H1 (cell line): ENCODE results near the gene ZNF280B. TPM values are rescaled to one million over a fixed set of nuclear protein-coding genes. Genes with fewer than 3 reads are reported as not detected.

Experiments used
- CTCF ChIA-PET: fragments of 300-600 bp; sonication (Branson Sonifier 250); formaldehyde crosslinking; loops from one replicate; lab custom pipeline; 2021; ENCODE audit not compliant: partially characterized antibody; lab: Charles Lee
- POLR2A ChIA-PET: fragments of 300-600 bp; sonication (Branson Sonifier 250); formaldehyde crosslinking; loops from one replicate; lab custom pipeline; 2021; ENCODE audit warnings: inconsistent platforms; ENCODE audit not compliant: partially characterized antibody; lab: Charles Lee
- DNase-seq, 2 experiments: peaks; one replicate each; pipeline versions ENCODE4 v3.0.0 to v3.0.0-alpha.2; 2010 to 2022; ENCODE audit warnings: low spot score in 2 of 2, low read depth in 1 of 2, mixed read lengths in 1 of 2
- FAIRE-seq: peaks from 2 replicates; lab custom pipeline; 2011; peaks lifted over from hg19 to GRCh38; lab: Jason Lieb, UNC
- H2AFZ ChIP-seq: 2 replicates; pipeline ENCODE4 v1.8.1; 2012; ENCODE audit warnings: low read length, inconsistent platforms
- H2AK5ac ChIP-seq: 2 replicates; pipeline ENCODE4 v1.6.1; 2013; ENCODE audit warnings: low read depth, low read length
- H2BK120ac ChIP-seq: replicated peaks from 2 replicates; pipeline ENCODE3; 2013; ENCODE audit warnings: low read depth, low read length, inconsistent platforms
- H2BK12ac ChIP-seq: 2 replicates; pipeline ENCODE4 v1.6.1; 2013; ENCODE audit warnings: low read depth, low read length
- H2BK15ac ChIP-seq: 2 replicates; pipeline ENCODE4 v1.6.1; 2013; ENCODE audit warnings: low read length
- H2BK20ac ChIP-seq: 2 replicates; pipeline ENCODE4 v1.6.1; 2013; ENCODE audit warnings: low read length
- H2BK5ac ChIP-seq: 2 replicates; pipeline ENCODE4 v1.6.1; 2013; ENCODE audit warnings: low read depth, low read length
- H3K14ac ChIP-seq: 2 replicates; pipeline ENCODE4 v1.6.1; 2013; ENCODE audit warnings: inconsistent platforms; ENCODE audit not compliant: insufficient read length
- H3K18ac ChIP-seq: 2 replicates; pipeline ENCODE4 v1.6.1; 2013; ENCODE audit warnings: low read length; ENCODE audit errors: extremely low read depth
- H3K23ac ChIP-seq: 2 replicates; pipeline ENCODE4 v1.6.1; 2013; ENCODE audit warnings: inconsistent platforms; ENCODE audit not compliant: insufficient read length
- H3K23me2 ChIP-seq: 2 replicates; pipeline ENCODE4 v1.6.1; 2013; ENCODE audit warnings: low read depth, low read length
- H3K27ac ChIP-seq: 2 replicates; pipeline ENCODE4 v1.6.1; 2011; ENCODE audit warnings: low read depth, low read length, inconsistent platforms
- H3K27me3 ChIP-seq, 4 experiments: replicated peaks in 1 of 4; 1 replicate in 1 of 4; 2 replicates in 3 of 4; pipeline versions ENCODE4 v1.6.1 to v1.8.1; 2011 to 2013; ENCODE audit warnings: low read length in 3 of 4, mild to moderate bottlenecking in 3 of 4, inconsistent platforms in 2 of 4, mixed read lengths in 2 of 4, moderate library complexity in 1 of 4; ENCODE audit not compliant: control insufficient read depth in 3 of 4, insufficient read depth in 3 of 4; ENCODE audit errors: extremely low read depth in 1 of 4
- H3K36me3 ChIP-seq, 4 experiments: 2 replicates each; pipeline versions ENCODE4 v1.6.1 to v1.8.1; 2011 to 2013; ENCODE audit warnings: mild to moderate bottlenecking in 4 of 4, low read length in 3 of 4, moderate library complexity in 2 of 4, control low read depth in 1 of 4, inconsistent platforms in 1 of 4; ENCODE audit not compliant: insufficient read depth in 4 of 4, control insufficient read depth in 2 of 4
- H3K4ac ChIP-seq: replicated peaks from 2 replicates; pipeline ENCODE3; 2013; ENCODE audit warnings: low read length, low read depth, mixed read lengths, inconsistent platforms; ENCODE audit not compliant: insufficient read length
- H3K4me1 ChIP-seq, 4 experiments: replicated peaks in 1 of 4; 1 replicate in 1 of 4; 2 replicates in 3 of 4; pipeline versions ENCODE4 v1.6.1 to v1.8.1; 2011 to 2013; ENCODE audit warnings: low read length in 3 of 4, inconsistent platforms in 2 of 4, mixed read lengths in 1 of 4; ENCODE audit not compliant: insufficient read depth in 4 of 4, control insufficient read depth in 3 of 4
- H3K4me2 ChIP-seq, 2 experiments: 2 replicates each; pipeline versions ENCODE4 v1.6.1 to v1.8.1; 2011 to 2013; ENCODE audit warnings: low read depth in 2 of 2, low read length in 2 of 2, control low read depth in 1 of 2, inconsistent platforms in 1 of 2, mild to moderate bottlenecking in 1 of 2; ENCODE audit not compliant: insufficient read depth in 1 of 2
- H3K4me3 ChIP-seq, 4 experiments: fragments of 200-600, 300-600 bp in 1 of 4; sonication (generic), shearing (Covaris generic), sonication (Bioruptor Twin) in 1 of 4; 2 replicates each; pipeline versions ENCODE4 v1.5.1 to v1.8.1; 2011 to 2016; ENCODE audit warnings: low read length in 4 of 4, low read depth in 3 of 4, control low read depth in 2 of 4, inconsistent platforms in 2 of 4, mild to moderate bottlenecking in 2 of 4, mixed read lengths in 1 of 4, moderate library complexity in 1 of 4; ENCODE audit not compliant: insufficient read depth in 2 of 4; ENCODE audit errors: extremely low read depth in 1 of 4
- H3K56ac ChIP-seq: replicated peaks from 2 replicates; pipeline ENCODE3; 2013; ENCODE audit warnings: low read depth, mild to moderate bottlenecking, mixed read lengths, low read length, inconsistent platforms; ENCODE audit not compliant: insufficient read length
- H3K79me1 ChIP-seq: 2 replicates; pipeline ENCODE4 v1.6.1; 2013; ENCODE audit warnings: low read depth, low read length, control low read depth
- H3K79me2 ChIP-seq, 2 experiments: 2 replicates each; pipeline versions ENCODE4 v1.6.1 to v1.8.1; 2012 to 2013; ENCODE audit warnings: low read length in 2 of 2, mild to moderate bottlenecking in 2 of 2, inconsistent platforms in 1 of 2; ENCODE audit not compliant: insufficient read depth in 2 of 2, control insufficient read depth in 1 of 2
- H3K9ac ChIP-seq, 4 experiments: replicated peaks in 1 of 4; 1 replicate in 1 of 4; 2 replicates in 3 of 4; pipeline versions ENCODE4 v1.6.1 to v1.8.1; 2011 to 2013; ENCODE audit warnings: low read depth in 3 of 4, low read length in 3 of 4, control low read depth in 2 of 4, mild to moderate bottlenecking in 2 of 4, moderate library complexity in 2 of 4, inconsistent platforms in 1 of 4; ENCODE audit errors: extremely low read depth in 1 of 4
- H3K9me3 ChIP-seq, 2 experiments: 2 replicates each; pipeline versions ENCODE4 v1.6.1 to v1.8.1; 2012 to 2013; ENCODE audit warnings: mild to moderate bottlenecking in 2 of 2, moderate library complexity in 2 of 2, control low read depth in 1 of 2, inconsistent platforms in 1 of 2, low read depth in 1 of 2, low read length in 1 of 2, mixed read lengths in 1 of 2; ENCODE audit not compliant: insufficient read depth in 2 of 2
- H4K20me1 ChIP-seq, 2 experiments: replicated peaks in 1 of 2; 2 replicates each; pipeline versions ENCODE3 to v1.8.1; 2011 to 2013; ENCODE audit warnings: inconsistent platforms in 2 of 2, low read length in 2 of 2, mild to moderate bottlenecking in 1 of 2; ENCODE audit not compliant: insufficient read depth in 2 of 2, control insufficient read depth in 1 of 2
- H4K5ac ChIP-seq: 2 replicates; pipeline ENCODE4 v1.6.1; 2013; ENCODE audit warnings: low read length, low read depth, mixed read lengths, inconsistent platforms; ENCODE audit not compliant: insufficient read length
- H4K8ac ChIP-seq: 2 replicates; pipeline ENCODE4 v1.8.0; 2013; ENCODE audit warnings: mild to moderate bottlenecking, moderate library complexity, low read length, inconsistent platforms; ENCODE audit not compliant: insufficient read depth; ENCODE audit errors: extremely low read depth
- H4K91ac ChIP-seq: replicated peaks from 2 replicates; pipeline ENCODE3; 2013; ENCODE audit warnings: low read length, mixed read lengths, inconsistent platforms; ENCODE audit not compliant: insufficient read length
- CHD2 ChIP-seq: IDR thresholded peaks from 2 replicates; pipeline ENCODE4 v1.6.1; 2012; ENCODE audit warnings: low read length, improper control_type of control experiment
- CTBP2 ChIP-seq: IDR thresholded peaks from 2 replicates; pipeline ENCODE4 v1.7.0; 2011; ENCODE audit warnings: borderline replicate concordance, mild to moderate bottlenecking, moderate library complexity, mixed read lengths, low read length; ENCODE audit not compliant: insufficient read depth, insufficient read length
- JUND ChIP-seq: IDR thresholded peaks from 2 replicates; pipeline ENCODE4 v1.6.1; 2011; ENCODE audit warnings: mild to moderate bottlenecking, improper control_type of control experiment, low read length
- KDM1A ChIP-seq: fragments of 200-600, 300-600 bp; sonication (generic); IDR thresholded peaks from 2 replicates; pipeline ENCODE4 v1.7.1; 2016; ENCODE audit warnings: mild to moderate bottlenecking, low read length, borderline replicate concordance
- POLR2AphosphoS5 ChIP-seq: IDR thresholded peaks from 2 replicates; pipeline ENCODE4 v1.6.1; 2011; ENCODE audit warnings: low read depth, low read length
- RFX5 ChIP-seq: IDR thresholded peaks from 2 replicates; pipeline ENCODE4 v1.6.1; 2011; ENCODE audit warnings: low read depth, low read length, improper control_type of control experiment, borderline replicate concordance
- RNF2 ChIP-seq: fragments of 200-900, 300-1000 bp; sonication (generic); IDR thresholded peaks from 2 replicates; pipeline ENCODE4 v1.7.1; 2016; ENCODE audit warnings: borderline replicate concordance, low read depth, mild to moderate bottlenecking, antibody characterized with exemption, low read length; ENCODE audit not compliant: poor library complexity, severe bottlenecking; ENCODE audit errors: missing control alignments
- RXRA ChIP-seq: IDR thresholded peaks from 2 replicates; pipeline ENCODE4 v1.6.1; 2011; ENCODE audit warnings: low read depth, mild to moderate bottlenecking, low read length, moderate library complexity; ENCODE audit not compliant: insufficient read depth
- SIRT6 ChIP-seq: IDR thresholded peaks from one replicate; pipeline ENCODE4 v1.7.1; 2012; ENCODE audit warnings: low read length, inconsistent platforms
- TAF7 ChIP-seq: optimal IDR thresholded peaks from 2 replicates; pipeline ENCODE3; 2011; ENCODE audit warnings: low read depth, mild to moderate bottlenecking, inconsistent platforms, low read length, moderate library complexity, borderline replicate concordance
- YY1 ChIP-seq: IDR thresholded peaks from 2 replicates; pipeline ENCODE4 v1.6.1; 2011; ENCODE audit warnings: low read depth, mild to moderate bottlenecking, low read length
- WGBS, 2 experiments: shearing (Covaris generic) in 1 of 2; methylation state at CpG; one replicate each; pipeline versions ENCODE4 v1.1.6 to v1.1.7; 2013 to 2015; ENCODE audit warnings: low lambda C conversion rate in 2 of 2, mixed read lengths in 2 of 2, inconsistent platforms in 1 of 2, low coverage in 1 of 2, missing lambda C conversion rate in 1 of 2; ENCODE audit not compliant: insufficient replicate concordance in 2 of 2, insufficient coverage in 1 of 2, insufficient read length in 1 of 2; ENCODE audit errors: extremely low coverage in 1 of 2, missing lambda C conversion rate in 1 of 2; 5-methylcytosine and 5-hydroxymethylcytosine counted together
- polyA plus RNA-seq, 7 experiments: library from polyadenylated mRNA; depleted of rRNA in 3 of 7; stranded (reverse) in 5 of 7; unstranded in 2 of 7; fragments of >200 nt in 5 of 7; fragments of 200-250 nt in 2 of 7; gene quantifications; 1 replicate in 5 of 7; 2 replicates in 1 of 7; 4 replicates in 1 of 7; pipeline versions ENCODE4 v1.2.1 to v1.2.3, GENCODE V29; 2011 to 2013; ENCODE audit warnings: missing spikeins in 2 of 7, mixed read lengths in 2 of 7
- total RNA-seq: library from RNA; stranded (reverse); fragmentation: NEBNext Ultra II Directional; extraction: Animal tissue kit (Norgen Biotek cat#: 25700); gene quantifications from 2 replicates; pipeline ENCODE4 v1.2.1, GENCODE V29; 2021
- TF ChIP-seq, protein P1 (sequence below): IDR thresholded peaks from 2 replicates; pipeline ENCODE4 v1.6.1; 2012; ENCODE audit warnings: inconsistent platforms

ZNF280B gene
- total and polyA plus RNA-seq, 2 of the 8 experiments (the other 6 are each of a cell fraction or from before 2014, with no cell fraction given) = 4.8 to 11.7 TPM

GRCh38 chr22:22467112-22467511 is 41.4 kb downstream of the ZNF280B start:
- Histone ChIP-seq H3K9me3 (peaks cover 6 to 11% of the 10 kb centered on the region in 2 experiments), H3K23ac (no peak overlapping the region), H2BK12ac (no peak overlapping the region), H3K18ac (no peak overlapping the region), H3K79me1 (no peaks in the 10 kb centered on the region), H3K4me1 (peaks cover 0 to 6% (median 0%) of the 10 kb centered on the region in 4 experiments; a peak in 1 of 7 replicates), H4K20me1 (no peaks in the 10 kb centered on the region), H3K27ac (no peak overlapping the region), H2AFZ (no peak overlapping the region), H3K27me3 (peaks cover 3 to 25% (median 18%) of the 10 kb centered on the region in 4 experiments; a peak in 5 of 7 replicates), H4K91ac (no peak overlapping the region), H3K56ac (no peak overlapping the region), H3K4me3 (no peak overlapping the region), H3K23me2 (no peaks in the 10 kb centered on the region), H3K4me2 (no peak overlapping the region), H3K4ac (no peak overlapping the region), H4K8ac (no peak overlapping the region), H3K79me2 (no peaks in the 10 kb centered on the region), H3K36me3 (no peaks in the 10 kb centered on the region; a peak in 1 of 8 replicates), H2BK120ac (no peak overlapping the region), H2BK5ac (no peak overlapping the region), H2AK5ac (no peak overlapping the region), H2BK20ac (no peak overlapping the region), H4K5ac (no peak overlapping the region), H3K14ac (no peak overlapping the region), H2BK15ac (no peak overlapping the region), H3K9ac (no peak overlapping the region)
- DNase-seq (no peak), FAIRE-seq (no peak)
- WGBS, 2 experiments = 87% methylated on average over 1 of the region's 1 CpG; no CpG with 5 or more reads in 1 of the 2 experiments
- TF ChIP-seq CHD2 (no peak), KDM1A (no peak), SIRT6 (no peak), RXRA (no peak), RFX5 (no peak), RNF2 (no peak), CTBP2 (no peak), YY1 (no peak), TAF7 (no peak), POLR2AphosphoS5 (no peak), JUND (no peak)
- TF ChIP-seq, protein P1, sequence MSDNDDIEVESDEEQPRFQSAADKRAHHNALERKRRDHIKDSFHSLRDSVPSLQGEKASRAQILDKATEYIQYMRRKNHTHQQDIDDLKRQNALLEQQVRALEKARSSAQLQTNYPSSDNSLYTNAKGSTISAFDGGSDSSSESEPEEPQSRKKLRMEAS = no peak
- ChIA-PET POLR2A (no interaction called here), CTCF (interaction anchor here (0.6 to 12.8 kb wide), 2 partner anchors 490 to 1047 kb away, joined by 3 to 206 read pairs; no protein-coding TSS in a partner anchor)
